Ascending aorta (tissue), 2 donors: ENCODE results near the gene ZNF398. TPM values are rescaled to one million over a fixed set of nuclear protein-coding genes. Genes with fewer than 3 reads are reported as not detected.

Experiments used
- DNase-seq, 2 donors: peaks; one replicate each; pipeline ENCODE4 v3.0.0-alpha.2; 2019; ENCODE audit warnings: low spot score in 2 of 2
- H3K27ac ChIP-seq, 2 donors: fragments of 200-600 bp; sonication (generic); one replicate each; pipeline ENCODE4 v1.5.1; 2016 to 2017; ENCODE audit warnings: mild to moderate bottlenecking in 1 of 2
- H3K27me3 ChIP-seq: fragments of 200-600 bp; sonication (generic); one replicate; pipeline ENCODE4 v1.5.1; 2017
- H3K36me3 ChIP-seq, 2 donors: fragments of 200-600 bp; sonication (generic); one replicate each; pipeline ENCODE4 v1.5.1; 2016
- H3K4me1 ChIP-seq, 2 donors: fragments of 200-600 bp; sonication (generic); one replicate each; pipeline ENCODE4 v1.5.1; 2016 to 2017; ENCODE audit warnings: mild to moderate bottlenecking in 1 of 2
- H3K4me3 ChIP-seq, 2 donors: fragments of 200-600 bp; sonication (generic); one replicate each; pipeline ENCODE4 v1.5.1; 2016 to 2017; ENCODE audit warnings: mild to moderate bottlenecking in 1 of 2
- H3K9me3 ChIP-seq, 2 donors: fragments of 200-600 bp; sonication (generic); one replicate each; pipeline ENCODE4 v1.5.1; 2016
- intact Hi-C: fragments of 100-400 bp; cut with DNase I; formaldehyde crosslinking; loops from one replicate; pipeline ENCODE4 v1.15.1; 2023
- total RNA-seq: library from RNA; depleted of rRNA; stranded (reverse); fragments of >200 nt; gene quantifications from one replicate; pipeline ENCODE4 v1.1.0, GENCODE V29; 2016
- TF ChIP-seq, protein P1 (sequence below), 3 experiments: fragments of 200-600 bp in 2 of 3; fragments of 450-650 bp in 1 of 3; sonication (generic) in 2 of 3; IDR thresholded peaks; one replicate each; pipeline ENCODE4 v1.5.1; 2016 to 2019; ENCODE audit warnings: antibody characterized with exemption in 3 of 3, mild to moderate bottlenecking in 1 of 3, moderate library complexity in 1 of 3

The ZNF398 gene
- total RNA-seq, 1 donor from 2014 or later: 19.6 TPM

DNA sequence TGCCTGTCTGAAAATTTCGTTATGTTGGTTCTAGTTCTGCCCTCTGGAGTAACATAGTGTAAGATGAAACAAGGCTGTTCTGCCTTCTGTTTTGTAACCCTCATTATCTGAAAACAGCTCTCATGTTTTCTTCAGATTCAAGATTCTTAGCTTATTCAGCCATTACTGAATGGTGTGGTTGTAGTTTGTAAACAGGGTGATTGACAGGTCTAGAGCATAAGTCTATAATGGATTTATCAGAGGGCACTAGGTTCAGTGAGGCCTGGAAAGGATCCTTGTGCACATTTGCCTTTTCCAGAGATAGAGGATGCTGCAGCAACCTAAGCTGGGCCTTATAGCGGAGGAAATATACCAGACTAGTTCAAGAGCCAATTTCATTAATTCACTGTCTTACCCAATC, 6.1 kb downstream of the ZNF398 start:
- intact Hi-C loops: no loop called here
- TF ChIP-seq, protein P1, sequence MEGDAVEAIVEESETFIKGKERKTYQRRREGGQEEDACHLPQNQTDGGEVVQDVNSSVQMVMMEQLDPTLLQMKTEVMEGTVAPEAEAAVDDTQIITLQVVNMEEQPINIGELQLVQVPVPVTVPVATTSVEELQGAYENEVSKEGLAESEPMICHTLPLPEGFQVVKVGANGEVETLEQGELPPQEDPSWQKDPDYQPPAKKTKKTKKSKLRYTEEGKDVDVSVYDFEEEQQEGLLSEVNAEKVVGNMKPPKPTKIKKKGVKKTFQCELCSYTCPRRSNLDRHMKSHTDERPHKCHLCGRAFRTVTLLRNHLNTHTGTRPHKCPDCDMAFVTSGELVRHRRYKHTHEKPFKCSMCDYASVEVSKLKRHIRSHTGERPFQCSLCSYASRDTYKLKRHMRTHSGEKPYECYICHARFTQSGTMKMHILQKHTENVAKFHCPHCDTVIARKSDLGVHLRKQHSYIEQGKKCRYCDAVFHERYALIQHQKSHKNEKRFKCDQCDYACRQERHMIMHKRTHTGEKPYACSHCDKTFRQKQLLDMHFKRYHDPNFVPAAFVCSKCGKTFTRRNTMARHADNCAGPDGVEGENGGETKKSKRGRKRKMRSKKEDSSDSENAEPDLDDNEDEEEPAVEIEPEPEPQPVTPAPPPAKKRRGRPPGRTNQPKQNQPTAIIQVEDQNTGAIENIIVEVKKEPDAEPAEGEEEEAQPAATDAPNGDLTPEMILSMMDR (IDR thresholded peaks at IDR 0.05): no peak
- no peaks in the 10 kb centered on the region for H3K9me3 ChIP-seq

DNA sequence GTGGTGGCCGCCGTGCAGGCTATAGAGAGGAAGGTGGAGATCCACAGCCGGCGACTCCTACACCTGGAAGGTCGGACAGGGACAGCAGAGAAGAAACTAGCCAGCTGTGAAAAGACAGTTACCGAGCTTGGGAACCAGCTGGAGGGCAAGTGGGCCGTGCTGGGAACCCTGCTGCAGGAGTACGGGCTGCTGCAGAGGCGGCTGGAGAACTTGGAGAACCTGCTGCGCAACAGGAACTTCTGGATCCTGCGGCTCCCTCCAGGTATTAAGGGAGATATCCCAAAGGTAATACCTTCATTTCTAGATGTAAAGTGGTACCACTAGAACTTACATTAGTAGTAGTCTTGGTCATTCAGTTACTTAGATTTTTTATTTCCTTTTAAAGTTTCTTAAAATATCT, 6.8 kb downstream of the ZNF398 start:
- Histone ChIP-seq H3K9me3 (no peaks in the 10 kb centered on the region), H3K4me1 (peaks cover 0 to 6% of the 10 kb centered on the region in 2 donors), H3K27ac (no peak overlapping the region), H3K27me3 (no peaks in the 10 kb centered on the region), H3K4me3 (no peak overlapping the region), H3K36me3 (peaks cover 19 to 37% of the 10 kb centered on the region in 2 donors)
- no peak for DNase-seq
- intact Hi-C loops: no loop called here
- TF ChIP-seq, protein P1 (IDR thresholded peaks at IDR 0.05): no peak

More for the DNA sequence above, 6.1 kb downstream of the ZNF398 start:
- DNase-seq: no peak
- Histone ChIP-seq H3K4me3 (no peak overlapping the region), H3K27me3 (no peaks in the 10 kb centered on the region), H3K4me1 (peaks cover 0 to 11% of the 10 kb centered on the region in 2 donors), H3K36me3 (peaks cover 19 to 30% of the 10 kb centered on the region in 2 donors), H3K27ac (no peak overlapping the region)

DNA sequence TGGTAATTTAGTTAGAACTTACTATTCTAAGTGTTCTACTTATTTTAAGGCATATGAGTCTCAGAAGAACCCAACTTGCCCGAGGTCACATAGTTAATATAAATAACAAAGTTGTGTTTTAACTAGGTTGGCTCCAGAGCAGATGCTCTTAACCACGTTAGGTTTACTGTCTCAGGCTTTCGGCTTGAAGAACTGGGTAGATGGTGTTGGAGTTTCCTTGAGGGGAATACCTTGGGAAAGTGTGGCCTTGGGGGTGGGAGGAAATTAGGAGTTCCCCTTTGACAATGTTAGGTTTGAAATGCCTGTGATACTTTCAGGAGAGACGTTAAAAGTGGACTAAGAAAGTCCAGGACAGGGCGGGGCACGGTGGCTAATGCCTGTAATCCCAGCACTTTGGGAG, 9.6 kb downstream of the ZNF398 start:
- H3K27ac ChIP-seq: no peak overlapping the region
- intact Hi-C loops: no loop called here
- TF ChIP-seq, protein P1 (IDR thresholded peaks at IDR 0.05): no peak
- H3K4me3 ChIP-seq: no peak overlapping the region
- no peaks in the 10 kb centered on the region for H3K27me3 ChIP-seq
- H3K36me3 ChIP-seq: peaks cover 19 to 37% of the 10 kb centered on the region in 2 donors
- H3K9me3 ChIP-seq: no peaks in the 10 kb centered on the region
- no peak for DNase-seq
- no peaks in the 10 kb centered on the region for H3K4me1 ChIP-seq

DNA sequence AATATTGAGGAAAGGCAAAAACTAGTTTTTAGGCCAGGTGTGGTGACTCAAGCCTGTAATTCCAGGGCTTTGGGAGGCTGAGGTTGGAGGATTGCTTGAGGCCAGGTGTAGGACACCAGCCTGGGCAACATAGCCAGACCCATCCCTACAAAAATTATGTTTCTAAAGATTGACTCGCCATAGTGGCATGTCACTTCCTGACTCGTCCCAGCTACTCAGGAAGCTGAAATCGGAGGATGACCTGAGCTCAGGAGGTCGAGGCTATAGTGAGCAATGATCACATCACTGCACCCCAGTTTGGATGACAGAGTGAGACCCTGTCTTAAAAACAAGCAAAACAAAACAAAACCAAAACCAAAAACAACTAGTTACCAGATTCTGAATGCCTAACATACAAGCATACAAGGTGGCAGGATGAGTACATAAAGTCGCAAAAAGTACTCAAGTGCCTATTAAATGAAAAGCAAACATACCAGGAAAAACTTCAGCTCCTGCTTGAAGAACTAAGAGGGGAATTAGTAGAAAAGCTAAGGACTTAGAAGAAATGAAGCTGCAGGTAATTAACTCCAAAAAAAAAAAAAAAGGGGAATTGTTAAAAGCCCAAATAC, 14.1 kb downstream of the ZNF398 start:
- TF ChIP-seq, protein P1 (IDR thresholded peaks at IDR 0.05): no peak
- DNase-seq: no peak
- H3K27ac ChIP-seq: no peak overlapping the region
- no peaks in the 10 kb centered on the region for H3K27me3 ChIP-seq
- intact Hi-C loops: no loop called here
- H3K9me3 ChIP-seq: no peaks in the 10 kb centered on the region
- H3K36me3 ChIP-seq: peaks cover 23 to 45% of the 10 kb centered on the region in 2 donors
- no peaks in the 10 kb centered on the region for H3K4me1 ChIP-seq
- H3K4me3 ChIP-seq: no peak overlapping the region

DNA sequence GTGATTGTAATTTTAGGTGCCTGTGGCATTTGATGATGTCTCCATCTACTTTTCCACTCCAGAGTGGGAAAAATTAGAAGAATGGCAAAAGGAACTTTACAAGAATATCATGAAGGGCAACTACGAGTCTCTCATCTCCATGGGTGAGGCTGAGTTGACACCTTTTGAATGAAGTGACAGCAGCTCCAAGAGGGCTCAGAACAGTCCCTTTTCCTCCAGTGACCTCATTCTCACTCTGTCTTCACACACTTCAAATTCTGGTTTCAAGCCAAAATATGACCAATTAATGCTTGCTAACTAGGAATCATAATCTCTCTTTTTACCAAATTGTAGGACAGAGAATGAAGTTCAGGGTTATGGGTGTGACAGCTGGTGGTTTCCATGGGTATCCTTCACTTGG, 18.9 kb downstream of the ZNF398 start:
- Histone ChIP-seq H3K4me1 (no peaks in the 10 kb centered on the region), H3K9me3 (no peaks in the 10 kb centered on the region), H3K4me3 (no peak overlapping the region), H3K27ac (no peak overlapping the region), H3K27me3 (no peaks in the 10 kb centered on the region), H3K36me3 (peaks cover 48 to 68% of the 10 kb centered on the region in 2 donors)
- intact Hi-C loops: no loop called here
- TF ChIP-seq, protein P1 (IDR thresholded peaks at IDR 0.05): no peak
- no peak for DNase-seq
